Naive thymus-derived CD4-positive, alpha-beta T cell (primary cell): ENCODE measurements around the gene AMDHD2. TPM values are rescaled to one million over a fixed set of nuclear protein-coding genes. Genes with fewer than 3 reads are reported as not detected.
A peak's percentile ranks its signal among the peaks of the same experiment; 100 is the strongest.

ENCODE experiments used
- ATAC-seq: fragments of 150-1000 bp; cut with Tn5 transposase; 2 replicates; pipeline ENCODE4 v1.10.0; 2021; ENCODE audit warnings: mild to moderate bottlenecking, moderate library complexity
- CTCF ChIA-PET: fragments of 350-600 bp; sonication (Branson Sonifier 250); formaldehyde crosslinking; loops from one replicate; lab custom pipeline; 2021; ENCODE audit warnings: antibody characterized with exemption; lab: Charles Lee
- POLR2A ChIA-PET: fragments of 350-600 bp; sonication (Branson Sonifier 250); formaldehyde crosslinking; loops from one replicate; lab custom pipeline; 2021; ENCODE audit warnings: antibody characterized with exemption, inconsistent platforms; lab: Charles Lee
- DNase-seq, 9 donors: peaks; one replicate each; pipeline versions ENCODE4 v3.0.0 to v3.0.0-alpha.2; 2020 to 2022; ENCODE audit warnings: mixed read lengths in 1 of 9
- H3K27ac ChIP-seq: one replicate; pipeline ENCODE4 v1.7.0; 2013; ENCODE audit warnings: mild to moderate bottlenecking, low read depth, low read length, moderate library complexity
- H3K27me3 ChIP-seq, 2 donors: one replicate each; pipeline ENCODE4 v1.7.0; 2013; ENCODE audit warnings: low read length in 2 of 2, mild to moderate bottlenecking in 2 of 2, moderate library complexity in 2 of 2; ENCODE audit not compliant: control insufficient read depth in 2 of 2, insufficient read depth in 2 of 2
- H3K36me3 ChIP-seq, 3 experiments: 1 replicate in 2 of 3; 2 replicates in 1 of 3; pipeline ENCODE4 v1.7.0; 2013; ENCODE audit warnings: low read length in 3 of 3, mild to moderate bottlenecking in 3 of 3, moderate library complexity in 1 of 3; ENCODE audit not compliant: insufficient read depth in 3 of 3, control insufficient read depth in 2 of 3
- H3K4me1 ChIP-seq, 2 donors: one replicate each; pipeline ENCODE4 v1.7.0; 2013; ENCODE audit warnings: low read length in 2 of 2, mild to moderate bottlenecking in 2 of 2, moderate library complexity in 1 of 2; ENCODE audit not compliant: control insufficient read depth in 2 of 2, insufficient read depth in 2 of 2
- H3K4me3 ChIP-seq: 2 replicates; pipeline ENCODE4 v1.7.0; 2013; ENCODE audit warnings: mild to moderate bottlenecking, low read length
- H3K9me3 ChIP-seq, 3 experiments: 1 replicate in 2 of 3; 2 replicates in 1 of 3; pipeline ENCODE4 v1.7.0; 2013; ENCODE audit warnings: low read length in 3 of 3; ENCODE audit not compliant: control insufficient read depth in 2 of 3
- H3K27ac Mint-ChIP-seq, 9 donors: one replicate each; pipeline ENCODE4 v1.8.0; 2020 to 2022; ENCODE audit warnings: mixed read lengths in 9 of 9, mild to moderate bottlenecking in 8 of 9, moderate library complexity in 5 of 9, inconsistent platforms in 2 of 9
- H3K27me3 Mint-ChIP-seq, 5 donors: one replicate each; pipeline ENCODE4 v1.8.0; 2021 to 2022; ENCODE audit warnings: mixed read lengths in 5 of 5, mild to moderate bottlenecking in 1 of 5
- H3K36me3 Mint-ChIP-seq, 5 donors: one replicate each; pipeline ENCODE4 v1.8.0; 2020 to 2022; ENCODE audit warnings: mixed read lengths in 5 of 5, mild to moderate bottlenecking in 3 of 5, inconsistent platforms in 1 of 5
- H3K4me1 Mint-ChIP-seq, 7 donors: one replicate each; pipeline ENCODE4 v1.8.0; 2020 to 2022; ENCODE audit warnings: mixed read lengths in 7 of 7, mild to moderate bottlenecking in 3 of 7, inconsistent platforms in 1 of 7
- H3K4me3 Mint-ChIP-seq, 10 donors: one replicate each; pipeline ENCODE4 v1.8.0; 2020 to 2022; ENCODE audit warnings: mild to moderate bottlenecking in 10 of 10, mixed read lengths in 10 of 10, moderate library complexity in 6 of 10, inconsistent platforms in 2 of 10
- H3K9me3 Mint-ChIP-seq, 11 donors: one replicate each; pipeline ENCODE4 v1.8.0; 2020 to 2022; ENCODE audit warnings: mixed read lengths in 11 of 11, mild to moderate bottlenecking in 4 of 11, inconsistent platforms in 1 of 11, moderate library complexity in 1 of 11
- intact Hi-C, 2 donors: fragments of 100-400 bp; cut with micrococcal nuclease; formaldehyde crosslinking; loops; one replicate each; pipeline ENCODE4 v1.15.1; 2023
- polyA plus RNA-seq, 2 donors: library from polyadenylated mRNA; unstranded; fragments of 300-500 nt; fragmentation: Illumina TruSeq; gene quantifications; one replicate each; pipeline ENCODE4 v1.2.3, GENCODE V29; 2021
- total RNA-seq, 6 experiments: library from RNA in 5 of 6; stranded (reverse) in 5 of 6; gene quantifications; 1 replicate in 5 of 6; 2 replicates in 1 of 6; pipeline ENCODE4 v1.2.3 and lab custom pipeline; 2021 to 2026

Gene AMDHD2
- total and polyA plus RNA-seq, 7 experiments from 2014 or later: 15.0 to 258 (median 102) TPM

DNA sequence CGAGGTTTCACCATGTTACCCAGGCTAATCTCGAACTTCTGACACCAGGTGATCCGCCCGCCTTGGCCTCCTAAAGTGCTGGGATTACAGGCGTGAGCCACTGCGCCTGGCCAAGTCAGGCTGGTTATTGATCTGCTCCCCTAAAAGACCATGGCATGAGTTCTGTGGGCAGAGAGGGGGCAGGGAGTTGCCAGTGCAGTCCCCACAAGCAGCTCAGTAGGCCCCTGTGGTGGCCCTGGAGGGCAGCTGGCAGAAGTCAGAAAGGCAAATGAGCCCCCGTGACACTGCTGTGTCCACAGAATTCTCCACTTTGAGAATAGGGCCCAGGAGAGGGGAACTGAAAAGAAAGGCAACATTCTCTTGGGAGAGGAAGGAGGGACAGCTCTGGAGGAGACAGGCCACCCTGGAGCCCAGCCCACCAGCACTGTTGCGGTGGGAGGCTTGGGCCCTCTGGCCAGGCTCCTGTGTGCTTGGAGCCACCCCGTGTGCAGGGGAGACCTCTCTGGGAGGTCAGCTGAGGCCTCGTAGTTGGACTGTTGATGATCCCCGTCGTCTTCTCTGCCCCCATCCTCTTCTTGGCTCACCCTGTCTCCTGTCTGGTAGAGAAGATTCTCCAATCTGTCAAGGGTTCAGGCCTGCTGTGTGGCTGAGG is 2.1 kb upstream of the AMDHD2 start:
- H3K4me1 ChIP-seq: peaks cover 36 to 59% of the 10 kb centered on the region in 2 donors
- peak in 2 of 9 donors; percentile 6 to 12 for DNase-seq
- H3K4me3 Mint-ChIP-seq: peak overlapping the region in 9 of 10 donors; percentile 25 to 94 (median 89)
- ATAC-seq: no peak
- H3K27me3 ChIP-seq: no peaks in the 10 kb centered on the region
- H3K9me3 Mint-ChIP-seq: peaks cover 0 to 9% (median 0%) of the 10 kb centered on the region in 11 donors
- H3K4me3 ChIP-seq: no peak overlapping the region
- H3K36me3 ChIP-seq: peaks cover 2 to 26% (median 6%) of the 10 kb centered on the region in 3 experiments
- peaks cover 0 to 9% (median 5%) of the 10 kb centered on the region in 5 donors for H3K36me3 Mint-ChIP-seq
- ChIA-PET POLR2A (interaction anchor here (0.7 to 0.8 kb wide), 2 partner anchors 9 to 15 kb away, joined by 3 to 5 read pairs; no protein-coding TSS in a partner anchor), CTCF (interaction anchor here (1.2 kb wide), 1 partner anchor 14 kb away, joined by 3 read pairs; no protein-coding TSS in a partner anchor)
- H3K9me3 ChIP-seq: no peaks in the 10 kb centered on the region
- H3K27me3 Mint-ChIP-seq: no peaks in the 10 kb centered on the region
- peaks cover 43 to 68% (median 58%) of the 10 kb centered on the region in 7 donors for H3K4me1 Mint-ChIP-seq
- peak overlapping the region; percentile 51 to 96 (median 93) for H3K27ac Mint-ChIP-seq
- intact Hi-C loops: loop anchor here in 1 of 2 donors (10.0 kb wide), 1 partner anchor 293 kb away; the partner anchor contains the start of gene E4F1
- peak overlapping the region; percentile 100 for H3K27ac ChIP-seq

DNA sequence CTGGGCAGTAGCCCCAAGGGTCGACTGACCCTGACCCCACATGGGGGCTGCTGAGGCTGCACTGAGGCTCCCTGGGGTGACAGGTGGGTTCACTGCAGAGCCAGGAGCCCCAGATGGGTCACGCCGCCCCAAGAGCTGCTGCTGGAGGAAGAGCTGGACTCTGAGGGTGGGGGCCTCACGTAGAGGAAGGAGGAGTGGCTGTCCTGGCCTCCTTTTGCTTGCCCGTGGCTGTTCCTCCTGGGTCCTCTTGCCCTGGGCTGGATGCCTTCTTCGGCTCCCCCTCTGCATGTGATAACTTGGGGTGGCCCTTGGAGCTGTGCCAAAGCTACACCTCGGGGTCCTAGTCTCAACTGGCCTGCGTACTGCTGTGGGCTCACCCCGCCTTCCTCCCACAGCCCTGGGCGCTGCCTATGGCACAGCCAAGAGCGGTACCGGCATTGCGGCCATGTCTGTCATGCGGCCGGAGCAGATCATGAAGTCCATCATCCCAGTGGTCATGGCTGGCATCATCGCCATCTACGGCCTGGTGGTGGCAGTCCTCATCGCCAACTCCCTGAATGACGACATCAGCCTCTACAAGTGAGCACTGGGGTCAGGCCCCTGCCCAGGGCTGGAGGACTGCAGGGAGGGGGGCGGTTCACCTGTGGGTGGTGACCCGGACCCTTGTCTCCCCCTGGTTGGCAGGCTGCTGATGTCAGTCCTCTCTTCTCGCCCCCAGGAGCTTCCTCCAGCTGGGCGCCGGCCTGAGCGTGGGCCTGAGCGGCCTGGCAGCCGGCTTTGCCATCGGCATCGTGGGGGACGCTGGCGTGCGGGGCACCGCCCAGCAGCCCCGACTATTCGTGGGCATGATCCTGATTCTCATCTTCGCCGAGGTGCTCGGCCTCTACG is 1.1 kb upstream of the AMDHD2 start:
- Histone ChIP-seq H3K4me3 (no peak overlapping the region), H3K27ac (peak overlapping the region; percentile 100), H3K27me3 (no peaks in the 10 kb centered on the region), H3K9me3 (no peaks in the 10 kb centered on the region), H3K36me3 (peaks cover 7 to 32% (median 9%) of the 10 kb centered on the region in 3 experiments), H3K4me1 (peaks cover 33 to 56% of the 10 kb centered on the region in 2 donors)
- ATAC-seq (no peak), DNase-seq (peak in 2 of 9 donors; percentile 6 to 17)
- H3K4me3 Mint-ChIP-seq: peak overlapping the region; percentile 51 to 90 (median 81)
- no peaks in the 10 kb centered on the region for H3K27me3 Mint-ChIP-seq
- H3K36me3 Mint-ChIP-seq: peaks cover 0 to 9% (median 5%) of the 10 kb centered on the region in 5 donors
- H3K9me3 Mint-ChIP-seq: peaks cover 0 to 9% (median 0%) of the 10 kb centered on the region in 11 donors
- CTCF ChIA-PET: interaction anchor here (1.2 kb wide), 1 partner anchor 13 kb away, joined by 3 read pairs; no protein-coding TSS in a partner anchor
- POLR2A ChIA-PET: interaction anchor here (0.7 to 2.8 kb wide), 8 partner anchors 12 to 554 kb away, joined by 3 to 89 read pairs (median 6); partner anchors contain the start of genes CEMP1, ECI1, PDPK1 and PGP
- intact Hi-C loops: loop anchor here in 1 of 2 donors (10.0 kb wide), 1 partner anchor 294 kb away; the partner anchor contains the start of gene E4F1
- H3K4me1 Mint-ChIP-seq: peaks cover 43 to 71% (median 57%) of the 10 kb centered on the region in 7 donors
- peak overlapping the region in 8 of 9 donors; percentile 85 to 96 (median 94) for H3K27ac Mint-ChIP-seq

DNA sequence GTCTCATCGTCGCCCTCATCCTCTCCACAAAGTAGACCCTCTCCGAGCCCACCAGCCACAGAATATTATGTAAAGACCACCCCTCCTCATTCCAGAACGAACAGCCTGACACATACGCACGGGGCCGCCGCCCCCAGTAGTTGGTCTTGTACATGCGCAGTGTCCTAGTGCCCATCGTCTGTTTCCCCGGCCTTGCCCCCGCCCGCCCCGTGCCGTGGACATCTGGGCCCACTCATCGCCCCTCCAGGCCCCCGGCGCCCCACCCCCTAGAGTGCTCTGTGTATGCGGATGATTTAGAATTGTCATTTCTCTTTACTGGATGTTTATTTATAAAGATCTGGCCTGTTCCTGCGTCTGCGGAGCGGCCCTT is 475 bp upstream of the AMDHD2 start:
- Histone ChIP-seq H3K27ac (peak overlapping the region; percentile 100), H3K27me3 (no peaks in the 10 kb centered on the region), H3K4me3 (no peak overlapping the region), H3K4me1 (peaks cover 33 to 56% of the 10 kb centered on the region in 2 donors), H3K9me3 (no peaks in the 10 kb centered on the region), H3K36me3 (peaks cover 9 to 35% (median 12%) of the 10 kb centered on the region in 3 experiments)
- ChIA-PET CTCF (no interaction called here), POLR2A (interaction anchor here (0.5 to 2.8 kb wide), 15 partner anchors 9 to 1312 kb away, joined by 3 to 89 read pairs (median 5); partner anchors contain the start of genes CEMP1, ECI1, MLST8 and NUBP2)
- DNase-seq (no peak), ATAC-seq (no peak)
- H3K36me3 Mint-ChIP-seq: peaks cover 0 to 9% (median 6%) of the 10 kb centered on the region in 5 donors
- H3K27ac Mint-ChIP-seq: peak overlapping the region; percentile 85 to 96 (median 93)
- peak overlapping the region; percentile 51 to 90 (median 81) for H3K4me3 Mint-ChIP-seq
- peaks cover 43 to 77% (median 60%) of the 10 kb centered on the region in 7 donors for H3K4me1 Mint-ChIP-seq
- peaks cover 0 to 9% (median 0%) of the 10 kb centered on the region in 11 donors for H3K9me3 Mint-ChIP-seq
- no peaks in the 10 kb centered on the region for H3K27me3 Mint-ChIP-seq
- intact Hi-C loops: loop anchor here (1.0 to 10.0 kb wide), 4 partner anchors 13 to 295 kb away; partner anchors contain the start of gene E4F1 (in 1 of the 2)

DNA sequence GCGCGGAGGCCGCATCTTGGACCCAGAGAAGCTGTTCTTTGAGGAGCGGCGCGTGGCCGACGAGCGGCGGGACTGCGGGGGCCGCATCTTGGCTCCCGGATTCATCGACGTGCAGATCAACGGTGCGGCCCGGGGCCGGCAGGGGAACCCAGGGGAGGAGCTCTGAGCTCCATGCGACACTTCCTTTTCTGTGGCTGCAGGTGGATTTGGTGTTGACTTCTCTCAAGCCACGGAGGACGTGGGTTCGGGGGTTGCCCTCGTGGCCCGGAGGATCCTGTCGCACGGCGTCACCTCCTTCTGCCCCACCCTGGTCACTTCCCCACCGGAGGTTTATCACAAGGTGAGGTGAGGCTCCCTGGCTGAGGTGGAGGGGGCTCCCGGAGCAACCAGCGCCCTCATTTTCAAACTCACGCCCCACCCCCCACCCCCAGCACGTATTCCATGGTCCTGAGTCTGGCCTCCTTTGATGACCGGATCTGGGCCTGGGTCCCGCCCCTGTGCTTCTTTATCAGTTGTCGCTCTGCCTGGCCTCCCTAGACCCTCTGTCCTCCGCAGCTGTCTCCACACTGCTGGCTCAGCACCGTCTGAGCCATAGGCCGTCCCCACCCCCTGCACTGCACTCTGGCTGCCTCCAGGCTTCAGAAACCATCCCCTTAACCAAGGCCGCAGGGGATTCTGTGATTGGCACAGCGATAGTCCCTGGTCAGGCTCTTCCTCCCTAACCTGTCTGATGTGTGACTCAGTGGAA is 787 bp downstream of the AMDHD2 start:
- Histone ChIP-seq H3K4me1 (peaks cover 22 to 44% of the 10 kb centered on the region in 2 donors), H3K27me3 (no peaks in the 10 kb centered on the region), H3K27ac (peak overlapping the region; percentile 79), H3K9me3 (no peaks in the 10 kb centered on the region), H3K4me3 (peak overlapping the region; percentile 55), H3K36me3 (peaks cover 9 to 38% (median 14%) of the 10 kb centered on the region in 3 experiments)
- peak; percentile 52 to 88 (median 82) for DNase-seq
- no peaks in the 10 kb centered on the region for H3K27me3 Mint-ChIP-seq
- H3K4me1 Mint-ChIP-seq: peaks cover 33 to 69% (median 51%) of the 10 kb centered on the region in 7 donors
- POLR2A ChIA-PET: interaction anchor here (0.7 to 2.8 kb wide), 16 partner anchors 8 to 556 kb away, joined by 3 to 89 read pairs (median 4); partner anchors contain the start of genes CEMP1, ECI1, ELOB and MLST8
- peak; percentile 78 for ATAC-seq
- H3K36me3 Mint-ChIP-seq: peaks cover 0 to 10% (median 9%) of the 10 kb centered on the region in 5 donors
- H3K4me3 Mint-ChIP-seq: peak overlapping the region; percentile 81 to 95 (median 90)
- peak overlapping the region; percentile 81 to 98 (median 96) for H3K27ac Mint-ChIP-seq
- peaks cover 0 to 9% (median 0%) of the 10 kb centered on the region in 11 donors for H3K9me3 Mint-ChIP-seq
- CTCF ChIA-PET: interaction anchor here (0.7 to 1.0 kb wide), 2 partner anchors 8 to 10 kb away, joined by 3 read pairs; partner anchors contain the start of gene CEMP1
- intact Hi-C loops: loop anchor here (1.0 kb wide), 3 partner anchors 11 to 47 kb away; no protein-coding TSS in a partner anchor

- no peaks in the 10 kb centered on the region for H3K27me3 Mint-ChIP-seq
- H3K4me3 ChIP-seq: no peak overlapping the region
- H3K27ac ChIP-seq: no peak overlapping the region
- peaks cover 9 to 60% (median 14%) of the 10 kb centered on the region in 3 experiments for H3K36me3 ChIP-seq
- peaks cover 16 to 41% (median 27%) of the 10 kb centered on the region in 7 donors for H3K4me1 Mint-ChIP-seq
- H3K27me3 ChIP-seq: no peaks in the 10 kb centered on the region
- peaks cover 0 to 9% (median 0%) of the 10 kb centered on the region in 11 donors for H3K9me3 Mint-ChIP-seq
- intact Hi-C loops: no loop called here
- H3K4me3 Mint-ChIP-seq: peak overlapping the region in 1 of 10 donors; percentile 17
- no peaks in the 10 kb centered on the region for H3K9me3 ChIP-seq
- no peak for ATAC-seq
- ChIA-PET CTCF (no interaction called here), POLR2A (interaction anchor here (2.1 kb wide), 1 partner anchor 8 kb away, joined by 10 read pairs; the partner anchor contains the start of gene CEMP1)
- H3K4me1 ChIP-seq: peaks cover 7 to 16% of the 10 kb centered on the region in 2 donors
- DNase-seq: no peak
- H3K27ac Mint-ChIP-seq: peak overlapping the region in 4 of 9 donors; percentile 49 to 80 (median 63)
- H3K36me3 Mint-ChIP-seq: peaks cover 0 to 10% (median 5%) of the 10 kb centered on the region in 5 donors
These were observed 3.6 kb downstream of the AMDHD2 start for GRCh38 chr16:2523801-2524231.
